ENCODE measurements around the gene ASNSD1. TPM values are rescaled to one million over a fixed set of nuclear protein-coding genes. Genes with fewer than 3 reads are reported as not detected.

Gene ASNSD1
- total and polyA plus RNA-seq, 2 of the 13 experiments (the other 11 are each of a cell fraction or from before 2014, with no cell fraction given), result 35.1 to 96.6 TPM

DNA sequence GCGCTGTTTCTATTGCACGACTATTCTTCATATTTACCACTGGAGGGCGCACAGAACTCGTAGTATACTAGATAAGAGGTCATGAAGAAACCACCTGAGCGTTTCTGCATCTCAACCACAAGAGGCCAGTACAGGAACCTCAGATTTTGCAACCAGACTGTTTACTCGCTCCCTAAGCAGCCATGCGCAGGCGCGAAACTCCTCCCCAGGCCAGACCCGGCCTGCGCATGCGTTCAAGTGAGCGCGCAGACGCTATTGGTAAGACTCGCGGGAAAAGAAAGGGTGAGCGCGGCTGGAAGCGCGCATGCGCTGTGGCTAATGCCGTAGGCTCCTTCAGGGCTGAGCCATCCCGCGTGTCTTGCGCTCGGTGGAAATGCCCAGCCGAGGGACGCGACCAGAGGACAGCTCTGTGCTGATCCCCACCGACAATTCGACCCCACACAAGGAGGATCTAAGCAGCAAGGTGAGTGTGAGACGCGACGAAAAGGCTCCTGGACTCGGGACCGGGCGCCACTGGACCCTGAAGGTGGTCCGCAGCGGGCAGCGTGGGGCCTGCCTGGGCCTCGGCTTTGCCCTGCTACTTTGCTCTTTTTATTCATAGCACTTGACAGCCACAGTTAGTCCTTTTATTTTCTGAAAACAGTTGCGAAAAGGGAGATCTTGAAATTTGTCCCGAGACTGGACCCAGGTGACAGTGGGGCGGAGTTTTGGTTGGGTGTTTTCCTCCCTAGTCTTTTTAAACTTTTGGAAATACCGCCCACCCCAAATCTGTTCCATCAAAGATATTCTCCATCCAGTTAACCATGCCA lies at the start of gene ASNSD1 (continued):
- TF ChIP-seq ZFY (CRISPR knock-in tag; IDR thresholded peaks at IDR 0.05) (peak; percentile 97), RBM22 (optimal IDR thresholded peaks at IDR 0.05; ENCODE audit: low read length) (no peak), ZNF672 (CRISPR knock-in tag; IDR thresholded peaks at IDR 0.05) (no peak), MTF1 (CRISPR knock-in tag; IDR thresholded peaks at IDR 0.05) (no peak; the same call in 1 of the 2 replicates), PAWR (CRISPR knock-in tag; IDR thresholded peaks at IDR 0.05; ENCODE audit: borderline replicate concordance) (no peak), ZNF225 (CRISPR knock-in tag; IDR thresholded peaks at IDR 0.05) (peak; percentile 97), ZNF460 (CRISPR knock-in tag; IDR thresholded peaks at IDR 0.05; ENCODE audit: borderline replicate concordance) (no peak), FOXP1 (IDR thresholded peaks at IDR 0.05) (peak; percentile 76), FOXP1 (CRISPR knock-in tag; IDR thresholded peaks at IDR 0.05) (peak; percentile 61; the same call in 1 of the 2 replicates), CREB1 (IDR thresholded peaks at IDR 0.05) (no peak), CREB1 (CRISPR knock-in tag; IDR thresholded peaks at IDR 0.05) (no peak), ZFP36L1 (CRISPR knock-in tag; IDR thresholded peaks at IDR 0.05) (peak; percentile 84; the same call in 1 of the 2 replicates), ZKSCAN8 (CRISPR knock-in tag; IDR thresholded peaks at IDR 0.05; ENCODE audit: borderline replicate concordance) (peak; percentile 72; the same call in 1 of the 2 replicates), DR1 (CRISPR knock-in tag; IDR thresholded peaks at IDR 0.05) (peak; percentile 94), ZNF709 (CRISPR knock-in tag; IDR thresholded peaks at IDR 0.05) (0 out of 2 replicates have a peak, but pooled peaks have one; percentile 12), MBNL3 (CRISPR knock-in tag; conservative IDR thresholded peaks at IDR 0.05) (no peak; the same call in 1 of the 2 replicates)
- TF ChIP-seq, protein P1, sequence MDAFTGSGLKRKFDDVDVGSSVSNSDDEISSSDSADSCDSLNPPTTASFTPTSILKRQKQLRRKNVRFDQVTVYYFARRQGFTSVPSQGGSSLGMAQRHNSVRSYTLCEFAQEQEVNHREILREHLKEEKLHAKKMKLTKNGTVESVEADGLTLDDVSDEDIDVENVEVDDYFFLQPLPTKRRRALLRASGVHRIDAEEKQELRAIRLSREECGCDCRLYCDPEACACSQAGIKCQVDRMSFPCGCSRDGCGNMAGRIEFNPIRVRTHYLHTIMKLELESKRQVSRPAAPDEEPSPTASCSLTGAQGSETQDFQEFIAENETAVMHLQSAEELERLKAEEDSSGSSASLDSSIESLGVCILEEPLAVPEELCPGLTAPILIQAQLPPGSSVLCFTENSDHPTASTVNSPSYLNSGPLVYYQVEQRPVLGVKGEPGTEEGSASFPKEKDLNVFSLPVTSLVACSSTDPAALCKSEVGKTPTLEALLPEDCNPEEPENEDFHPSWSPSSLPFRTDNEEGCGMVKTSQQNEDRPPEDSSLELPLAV (CRISPR knock-in tag; conservative IDR thresholded peaks at IDR 0.05; ENCODE audit: low read depth), result no peak
- TF ChIP-seq, protein P2, sequence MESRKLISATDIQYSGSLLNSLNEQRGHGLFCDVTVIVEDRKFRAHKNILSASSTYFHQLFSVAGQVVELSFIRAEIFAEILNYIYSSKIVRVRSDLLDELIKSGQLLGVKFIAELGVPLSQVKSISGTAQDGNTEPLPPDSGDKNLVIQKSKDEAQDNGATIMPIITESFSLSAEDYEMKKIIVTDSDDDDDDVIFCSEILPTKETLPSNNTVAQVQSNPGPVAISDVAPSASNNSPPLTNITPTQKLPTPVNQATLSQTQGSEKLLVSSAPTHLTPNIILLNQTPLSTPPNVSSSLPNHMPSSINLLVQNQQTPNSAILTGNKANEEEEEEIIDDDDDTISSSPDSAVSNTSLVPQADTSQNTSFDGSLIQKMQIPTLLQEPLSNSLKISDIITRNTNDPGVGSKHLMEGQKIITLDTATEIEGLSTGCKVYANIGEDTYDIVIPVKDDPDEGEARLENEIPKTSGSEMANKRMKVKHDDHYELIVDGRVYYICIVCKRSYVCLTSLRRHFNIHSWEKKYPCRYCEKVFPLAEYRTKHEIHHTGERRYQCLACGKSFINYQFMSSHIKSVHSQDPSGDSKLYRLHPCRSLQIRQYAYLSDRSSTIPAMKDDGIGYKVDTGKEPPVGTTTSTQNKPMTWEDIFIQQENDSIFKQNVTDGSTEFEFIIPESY (CRISPR knock-in tag; IDR thresholded peaks at IDR 0.05), result no peak; the same call in none of the 2 replicates
- TF ChIP-seq, protein P3, sequence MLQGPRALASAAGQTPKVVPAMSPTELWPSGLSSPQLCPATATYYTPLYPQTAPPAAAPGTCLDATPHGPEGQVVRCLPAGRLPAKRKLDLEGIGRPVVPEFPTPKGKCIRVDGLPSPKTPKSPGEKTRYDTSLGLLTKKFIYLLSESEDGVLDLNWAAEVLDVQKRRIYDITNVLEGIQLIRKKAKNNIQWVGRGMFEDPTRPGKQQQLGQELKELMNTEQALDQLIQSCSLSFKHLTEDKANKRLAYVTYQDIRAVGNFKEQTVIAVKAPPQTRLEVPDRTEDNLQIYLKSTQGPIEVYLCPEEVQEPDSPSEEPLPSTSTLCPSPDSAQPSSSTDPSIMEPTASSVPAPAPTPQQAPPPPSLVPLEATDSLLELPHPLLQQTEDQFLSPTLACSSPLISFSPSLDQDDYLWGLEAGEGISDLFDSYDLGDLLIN (CRISPR knock-in tag; IDR thresholded peaks at IDR 0.05; ENCODE audit: borderline replicate concordance), result 0 out of 2 replicates have a peak, but pooled peaks have one; percentile 5
- TF ChIP-seq, protein P4, sequence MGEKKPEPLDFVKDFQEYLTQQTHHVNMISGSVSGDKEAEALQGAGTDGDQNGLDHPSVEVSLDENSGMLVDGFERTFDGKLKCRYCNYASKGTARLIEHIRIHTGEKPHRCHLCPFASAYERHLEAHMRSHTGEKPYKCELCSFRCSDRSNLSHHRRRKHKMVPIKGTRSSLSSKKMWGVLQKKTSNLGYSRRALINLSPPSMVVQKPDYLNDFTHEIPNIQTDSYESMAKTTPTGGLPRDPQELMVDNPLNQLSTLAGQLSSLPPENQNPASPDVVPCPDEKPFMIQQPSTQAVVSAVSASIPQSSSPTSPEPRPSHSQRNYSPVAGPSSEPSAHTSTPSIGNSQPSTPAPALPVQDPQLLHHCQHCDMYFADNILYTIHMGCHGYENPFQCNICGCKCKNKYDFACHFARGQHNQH (CRISPR knock-in tag; IDR thresholded peaks at IDR 0.05), result peak; percentile 90
- TF ChIP-seq, protein P5, sequence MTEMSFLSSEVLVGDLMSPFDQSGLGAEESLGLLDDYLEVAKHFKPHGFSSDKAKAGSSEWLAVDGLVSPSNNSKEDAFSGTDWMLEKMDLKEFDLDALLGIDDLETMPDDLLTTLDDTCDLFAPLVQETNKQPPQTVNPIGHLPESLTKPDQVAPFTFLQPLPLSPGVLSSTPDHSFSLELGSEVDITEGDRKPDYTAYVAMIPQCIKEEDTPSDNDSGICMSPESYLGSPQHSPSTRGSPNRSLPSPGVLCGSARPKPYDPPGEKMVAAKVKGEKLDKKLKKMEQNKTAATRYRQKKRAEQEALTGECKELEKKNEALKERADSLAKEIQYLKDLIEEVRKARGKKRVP (CRISPR knock-in tag; IDR thresholded peaks at IDR 0.05), result peak in 1 of 2 experiments; percentile 71; a peak in 2 of 4 replicates
- TF ChIP-seq, protein P6, sequence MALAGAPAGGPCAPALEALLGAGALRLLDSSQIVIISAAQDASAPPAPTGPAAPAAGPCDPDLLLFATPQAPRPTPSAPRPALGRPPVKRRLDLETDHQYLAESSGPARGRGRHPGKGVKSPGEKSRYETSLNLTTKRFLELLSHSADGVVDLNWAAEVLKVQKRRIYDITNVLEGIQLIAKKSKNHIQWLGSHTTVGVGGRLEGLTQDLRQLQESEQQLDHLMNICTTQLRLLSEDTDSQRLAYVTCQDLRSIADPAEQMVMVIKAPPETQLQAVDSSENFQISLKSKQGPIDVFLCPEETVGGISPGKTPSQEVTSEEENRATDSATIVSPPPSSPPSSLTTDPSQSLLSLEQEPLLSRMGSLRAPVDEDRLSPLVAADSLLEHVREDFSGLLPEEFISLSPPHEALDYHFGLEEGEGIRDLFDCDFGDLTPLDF (CRISPR knock-in tag; IDR thresholded peaks at IDR 0.05), result peak; percentile 91; the same call in 1 of the 2 replicates

All from HepG2 (cell line).